GM23338 (cell line): ENCODE data around the gene TRIM44. TPM values are rescaled to one million over a fixed set of nuclear protein-coding genes. Genes with fewer than 3 reads are reported as not detected.
"Not testable (repeated sequence)": the region's sequence is repeated elsewhere in the genome, so short reads cannot be mapped to it uniquely, and the experiment has no call there.

Experiments
- ATAC-seq: fragments of 200-7000 bp; cut with Tn5 transposase; 3 replicates; pipeline ENCODE4 v1.9.1; 2020
- DNase-seq: peaks from one replicate; pipeline ENCODE4 v3.0.0-alpha.2; 2015; ENCODE audit warnings: low spot score
- H2AFZ ChIP-seq: fragments of 200-600 bp; sonication (generic); 2 replicates; pipeline ENCODE4 v1.8.0; 2016; ENCODE audit warnings: antibody characterized with exemption, mild to moderate bottlenecking, moderate library complexity
- H3F3A ChIP-seq: fragments of 200-600 bp; sonication (generic); replicated peaks from 2 replicates; pipeline ENCODE4 v1.8.0; 2017; ENCODE audit warnings: antibody characterized with exemption, mixed run types, low read depth
- H3K27ac ChIP-seq: fragments of 200-600 bp; sonication (generic); 2 replicates; pipeline ENCODE4 v1.6.1; 2016; ENCODE audit warnings: low read depth
- H3K27me3 ChIP-seq: fragments of 200-600 bp; sonication (generic); 2 replicates; pipeline ENCODE4 v1.8.0; 2016; ENCODE audit warnings: mild to moderate bottlenecking, mixed run types, moderate library complexity; ENCODE audit not compliant: insufficient read depth
- H3K36me3 ChIP-seq: fragments of 200-600 bp; sonication (generic); 2 replicates; pipeline ENCODE4 v1.8.0; 2016; ENCODE audit warnings: mild to moderate bottlenecking; ENCODE audit not compliant: insufficient read depth
- H3K4me1 ChIP-seq: fragments of 200-600 bp; sonication (generic); 2 replicates; pipeline ENCODE4 v1.8.0; 2016; ENCODE audit warnings: mild to moderate bottlenecking, moderate library complexity; ENCODE audit not compliant: insufficient read depth
- H3K4me2 ChIP-seq: fragments of 200-600 bp; sonication (generic); 2 replicates; pipeline ENCODE4 v1.7.1; 2017; ENCODE audit warnings: mixed run types
- H3K4me3 ChIP-seq: fragments of 200-600 bp; sonication (generic); 2 replicates; pipeline ENCODE4 v1.6.1; 2016; ENCODE audit warnings: mixed run types
- H3K79me2 ChIP-seq: fragments of 200-600 bp; sonication (generic); replicated peaks from 2 replicates; pipeline ENCODE4 v1.8.0; 2017; ENCODE audit warnings: mild to moderate bottlenecking; ENCODE audit not compliant: insufficient read depth
- H3K9me2 ChIP-seq: fragments of 200-600 bp; sonication (generic); 2 replicates; pipeline ENCODE4 v1.8.0; 2017; ENCODE audit not compliant: insufficient read depth
- H4K20me1 ChIP-seq: fragments of 200-600 bp; sonication (generic); replicated peaks from 2 replicates; pipeline ENCODE4 v1.8.0; 2017; ENCODE audit warnings: mild to moderate bottlenecking; ENCODE audit not compliant: insufficient read depth
- H3K27ac Mint-ChIP-seq: 2 replicates; pipeline ENCODE4 v1.8.0; 2020; ENCODE audit warnings: inconsistent platforms, mild to moderate bottlenecking, moderate library complexity, mixed read lengths
- H3K27me3 Mint-ChIP-seq: 3 replicates; pipeline ENCODE4 v1.8.0; 2022; ENCODE audit warnings: low read depth, mild to moderate bottlenecking, moderate library complexity, mixed read lengths, inconsistent platforms; ENCODE audit not compliant: insufficient read depth, poor library complexity
- H3K36me3 Mint-ChIP-seq: 3 replicates; pipeline ENCODE4 v1.8.0; 2021; ENCODE audit warnings: low read depth, mild to moderate bottlenecking, inconsistent platforms, moderate library complexity, mixed read lengths
- H3K4me1 Mint-ChIP-seq: 3 replicates; pipeline ENCODE4 v1.8.0; 2020; ENCODE audit warnings: mild to moderate bottlenecking, inconsistent platforms, mixed read lengths
- H3K4me3 Mint-ChIP-seq: 3 replicates; pipeline ENCODE4 v1.8.0; 2021; ENCODE audit warnings: moderate library complexity, mild to moderate bottlenecking, inconsistent platforms, mixed read lengths
- H3K9me3 Mint-ChIP-seq: 3 replicates; pipeline ENCODE4 v1.8.0; 2020; ENCODE audit warnings: moderate library complexity, mild to moderate bottlenecking, inconsistent platforms, mixed read lengths
- ZNF331 ChIP-seq: fragments of 250-450 bp; sonication (Bioruptor Pico); IDR thresholded peaks from 2 replicates; pipeline ENCODE4 v1.5.0; 2020; ENCODE audit warnings: low read depth, mild to moderate bottlenecking, moderate library complexity
- ZNF462 ChIP-seq: fragments of 250-450 bp; sonication (Bioruptor Pico); IDR thresholded peaks from 2 replicates; pipeline ENCODE4 v1.5.0; 2020; ENCODE audit warnings: mild to moderate bottlenecking, moderate library complexity
- polyA plus RNA-seq: library from polyadenylated mRNA; unstranded; fragments of >200 nt; fragmentation: Nextera tagmentation; extraction: Ambion mirVana; gene quantifications from 2 replicates; pipeline ENCODE4 v1.2.1, GENCODE V29; 2016
- total RNA-seq: library from RNA; depleted of rRNA; stranded (reverse); fragments of >200 nt; shearing (Covaris generic); gene quantifications from 2 replicates; pipeline ENCODE4 v1.2.3, GENCODE V29; 2014
- TF ChIP-seq, protein P1 (sequence below): IDR thresholded peaks from one replicate; pipeline ENCODE4 v1.6.1; 2018; ENCODE audit warnings: antibody characterized with exemption; ENCODE audit not compliant: unreplicated experiment
- TF ChIP-seq, protein P2 (sequence below): IDR thresholded peaks from 2 replicates; pipeline ENCODE4 v1.6.1; 2016; ENCODE audit warnings: antibody characterized with exemption

Gene TRIM44
- total and polyA plus RNA-seq, 2 experiments from 2014 or later: 10.3 to 10.4 TPM

DNA sequence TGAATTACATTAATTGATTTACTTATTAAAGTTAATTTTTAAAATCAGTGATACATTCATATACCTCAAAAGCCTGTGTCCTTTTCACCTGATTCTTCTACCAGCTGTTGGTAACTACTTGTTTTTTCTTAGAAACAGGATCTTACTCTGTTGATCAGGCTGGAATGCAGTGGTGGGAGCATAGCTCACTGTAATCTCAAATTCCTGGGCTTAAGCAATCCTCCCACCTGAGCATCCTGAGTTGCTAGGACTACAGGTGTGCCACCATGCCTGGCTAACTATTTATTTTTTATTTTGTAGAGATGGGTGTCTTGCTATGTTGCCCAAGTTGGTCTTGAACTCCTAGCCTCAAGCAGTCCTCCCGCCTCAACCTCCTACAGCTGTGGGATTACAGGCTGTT is 4.7 kb downstream of the TRIM44 start:
- no peak overlapping the region for H3K4me2 ChIP-seq
- Mint-ChIP-seq H3K27me3 (peaks cover 12% of the 10 kb centered on the region), H3K4me3 (no peak overlapping the region), H3K9me3 (peaks cover 42% of the 10 kb centered on the region), H3K36me3 (peaks cover 53% of the 10 kb centered on the region), H3K4me1 (peaks cover 8% of the 10 kb centered on the region; the same call in 2 of the 3 replicates), H3K27ac (no peak overlapping the region)
- H3F3A ChIP-seq: peaks cover 1% of the 10 kb centered on the region; the same call in 1 of the 2 replicates
- H2AFZ ChIP-seq: no peak overlapping the region
- H3K4me1 ChIP-seq: peaks cover under 1% of the 10 kb centered on the region
- H4K20me1 ChIP-seq: no peaks in the 10 kb centered on the region; the same call in 1 of the 2 replicates
- DNase-seq: no peak
- peaks cover 9% of the 10 kb centered on the region for H3K9me2 ChIP-seq
- no peak overlapping the region for H3K4me3 ChIP-seq
- ATAC-seq: no peak
- H3K27me3 ChIP-seq: peaks cover 12% of the 10 kb centered on the region
- H3K27ac ChIP-seq: no peak overlapping the region
- peaks cover 6% of the 10 kb centered on the region; the same call in 1 of the 2 replicates for H3K36me3 ChIP-seq
- no peak for TF ChIP-seq ZNF462
- TF ChIP-seq, protein P1, sequence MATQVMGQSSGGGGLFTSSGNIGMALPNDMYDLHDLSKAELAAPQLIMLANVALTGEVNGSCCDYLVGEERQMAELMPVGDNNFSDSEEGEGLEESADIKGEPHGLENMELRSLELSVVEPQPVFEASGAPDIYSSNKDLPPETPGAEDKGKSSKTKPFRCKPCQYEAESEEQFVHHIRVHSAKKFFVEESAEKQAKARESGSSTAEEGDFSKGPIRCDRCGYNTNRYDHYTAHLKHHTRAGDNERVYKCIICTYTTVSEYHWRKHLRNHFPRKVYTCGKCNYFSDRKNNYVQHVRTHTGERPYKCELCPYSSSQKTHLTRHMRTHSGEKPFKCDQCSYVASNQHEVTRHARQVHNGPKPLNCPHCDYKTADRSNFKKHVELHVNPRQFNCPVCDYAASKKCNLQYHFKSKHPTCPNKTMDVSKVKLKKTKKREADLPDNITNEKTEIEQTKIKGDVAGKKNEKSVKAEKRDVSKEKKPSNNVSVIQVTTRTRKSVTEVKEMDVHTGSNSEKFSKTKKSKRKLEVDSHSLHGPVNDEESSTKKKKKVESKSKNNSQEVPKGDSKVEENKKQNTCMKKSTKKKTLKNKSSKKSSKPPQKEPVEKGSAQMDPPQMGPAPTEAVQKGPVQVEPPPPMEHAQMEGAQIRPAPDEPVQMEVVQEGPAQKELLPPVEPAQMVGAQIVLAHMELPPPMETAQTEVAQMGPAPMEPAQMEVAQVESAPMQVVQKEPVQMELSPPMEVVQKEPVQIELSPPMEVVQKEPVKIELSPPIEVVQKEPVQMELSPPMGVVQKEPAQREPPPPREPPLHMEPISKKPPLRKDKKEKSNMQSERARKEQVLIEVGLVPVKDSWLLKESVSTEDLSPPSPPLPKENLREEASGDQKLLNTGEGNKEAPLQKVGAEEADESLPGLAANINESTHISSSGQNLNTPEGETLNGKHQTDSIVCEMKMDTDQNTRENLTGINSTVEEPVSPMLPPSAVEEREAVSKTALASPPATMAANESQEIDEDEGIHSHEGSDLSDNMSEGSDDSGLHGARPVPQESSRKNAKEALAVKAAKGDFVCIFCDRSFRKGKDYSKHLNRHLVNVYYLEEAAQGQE: no peak
- no peak for TF ChIP-seq ZNF331
- TF ChIP-seq, protein P2, sequence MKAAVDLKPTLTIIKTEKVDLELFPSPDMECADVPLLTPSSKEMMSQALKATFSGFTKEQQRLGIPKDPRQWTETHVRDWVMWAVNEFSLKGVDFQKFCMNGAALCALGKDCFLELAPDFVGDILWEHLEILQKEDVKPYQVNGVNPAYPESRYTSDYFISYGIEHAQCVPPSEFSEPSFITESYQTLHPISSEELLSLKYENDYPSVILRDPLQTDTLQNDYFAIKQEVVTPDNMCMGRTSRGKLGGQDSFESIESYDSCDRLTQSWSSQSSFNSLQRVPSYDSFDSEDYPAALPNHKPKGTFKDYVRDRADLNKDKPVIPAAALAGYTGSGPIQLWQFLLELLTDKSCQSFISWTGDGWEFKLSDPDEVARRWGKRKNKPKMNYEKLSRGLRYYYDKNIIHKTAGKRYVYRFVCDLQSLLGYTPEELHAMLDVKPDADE: no peak
- H3K79me2 ChIP-seq: peaks cover 89% of the 10 kb centered on the region

- H3K4me1 ChIP-seq, H3K36me3 ChIP-seq, H3K27me3 ChIP-seq, H3K4me2 ChIP-seq, ATAC-seq, DNase-seq, H3K27ac ChIP-seq, H3K4me1 Mint-ChIP-seq, H3K9me2 ChIP-seq, H2AFZ ChIP-seq, H3K4me3 Mint-ChIP-seq, H3F3A ChIP-seq, H3K27ac Mint-ChIP-seq, H3K27me3 Mint-ChIP-seq, H4K20me1 ChIP-seq, H3K4me3 ChIP-seq: not testable (repeated sequence)
- H3K36me3 Mint-ChIP-seq: peaks cover 46% of the 10 kb centered on the region
- peaks cover 98% of the 10 kb centered on the region for H3K79me2 ChIP-seq
- H3K9me3 Mint-ChIP-seq: peaks cover 35% of the 10 kb centered on the region
Measured at GRCh38 chr11:35668350-35668749, 5.8 kb downstream of the TRIM44 start.
